HCT116 (cell line): ENCODE results near the gene TMA7B. TPM values are rescaled to one million over a fixed set of nuclear protein-coding genes. Genes with fewer than 3 reads are reported as not detected.

Experiments used
- ATAC-seq: fragments of 200-7000 bp; cut with Tn5 transposase; 2 replicates; pipeline ENCODE4 v1.9.1; 2020; ENCODE audit warnings: mild to moderate bottlenecking, moderate library complexity
- BruUV-seq: library from RNA; stranded (reverse); fragments of 400-500 nt; replicated peaks from 2 replicates; lab custom pipeline; 2021; lab: Mats Ljungman, UMichigan
- CTCF ChIA-PET: fragments of 300-600 bp; sonication (Branson Sonifier 250); formaldehyde crosslinking; loops from one replicate; lab custom pipeline; 2021; ENCODE audit warnings: antibody characterized with exemption; lab: Charles Lee
- POLR2A ChIA-PET: fragments of 300-600, 350-600 bp; sonication (Branson Sonifier 250); formaldehyde crosslinking; loops from one replicate; lab custom pipeline; 2021; ENCODE audit warnings: antibody characterized with exemption; lab: Charles Lee
- RAD21 ChIA-PET, 2 experiments: fragments of 300-600 bp; sonication (Branson Sonifier 250); formaldehyde crosslinking; loops; one replicate each; lab custom pipeline; 2023; ENCODE audit warnings: low total read pairs in 2 of 2; ENCODE audit not compliant: uncharacterized antibody in 2 of 2, unreplicated experiment in 2 of 2, low non-redundant PET in 1 of 2; lab: Charles Lee
- DNase-seq: peaks from one replicate; pipeline ENCODE4 v3.0.0-alpha.2; 2010; ENCODE audit warnings: low read depth, low spot score
- H2AFZ ChIP-seq: fragments of 200-600 bp; shearing (Covaris generic), sonication (generic); 2 replicates; pipeline ENCODE4 v1.6.1; 2017; ENCODE audit warnings: low read depth, mixed run types, mixed read lengths, antibody characterized with exemption, low read length; ENCODE audit not compliant: poor library complexity, severe bottlenecking
- H3K27ac ChIP-seq: 2 replicates; pipeline ENCODE4 v1.5.1; 2012; ENCODE audit warnings: low read depth, low read length
- H3K27me3 ChIP-seq: fragments of 200-600 bp; sonication (generic); 2 replicates; pipeline ENCODE4 v1.6.1; 2016; ENCODE audit warnings: mixed run types, low read length, mixed read lengths; ENCODE audit not compliant: insufficient read depth
- H3K36me3 ChIP-seq, 2 experiments: fragments of 200-500 bp in 1 of 2; fragments of 200-600 bp in 1 of 2; sonication (Bioruptor generic) in 1 of 2; sonication (generic) in 1 of 2; 2 replicates each; pipeline versions ENCODE4 v1.5.1 to v1.6.1; 2014 to 2016; ENCODE audit warnings: low read length in 2 of 2, inconsistent platforms in 1 of 2, mixed read lengths in 1 of 2, mixed run types in 1 of 2; ENCODE audit not compliant: insufficient read depth in 2 of 2, control insufficient read depth in 1 of 2
- H3K4me1 ChIP-seq, 2 experiments: fragments of 200-600 bp in 1 of 2; sonication (generic) in 1 of 2; 2 replicates each; pipeline versions ENCODE4 v1.5.1 to v1.6.1; 2012 to 2017; ENCODE audit warnings: low read length in 2 of 2, inconsistent platforms in 1 of 2, mild to moderate bottlenecking in 1 of 2, mixed read lengths in 1 of 2, mixed run types in 1 of 2, moderate library complexity in 1 of 2; ENCODE audit not compliant: insufficient read depth in 2 of 2, control insufficient read depth in 1 of 2
- H3K4me2 ChIP-seq: fragments of 200-600 bp; sonication (generic); 2 replicates; pipeline ENCODE4 v1.6.1; 2017; ENCODE audit warnings: mixed run types, low read length, mixed read lengths
- H3K4me3 ChIP-seq, 2 experiments: fragments of 200-600 bp in 1 of 2; sonication (generic) in 1 of 2; replicated peaks in 1 of 2; 2 replicates each; pipeline ENCODE4 v1.5.1; 2011 to 2016; ENCODE audit warnings: low read length in 2 of 2, control low read depth in 1 of 2, low read depth in 1 of 2, mild to moderate bottlenecking in 1 of 2, mixed read lengths in 1 of 2, mixed run types in 1 of 2
- H3K79me2 ChIP-seq: fragments of 200-600 bp; sonication (generic); 2 replicates; pipeline ENCODE4 v1.6.1; 2017; ENCODE audit warnings: mild to moderate bottlenecking, mixed run types, low read length, moderate library complexity, mixed read lengths; ENCODE audit not compliant: insufficient read depth
- H3K9ac ChIP-seq: fragments of 200-600 bp; sonication (generic); 2 replicates; pipeline ENCODE4 v1.6.1; 2016; ENCODE audit warnings: low read length, mixed read lengths
- H3K9me2 ChIP-seq: fragments of 200-600 bp; sonication (generic), shearing (Covaris generic); 2 replicates; pipeline ENCODE4 v1.6.1; 2017; ENCODE audit warnings: mixed run types, mild to moderate bottlenecking, moderate library complexity; ENCODE audit not compliant: insufficient read depth
- H3K9me3 ChIP-seq, 2 experiments: fragments of 200-500 bp in 1 of 2; fragments of 200-600 bp in 1 of 2; sonication (Bioruptor generic) in 1 of 2; sonication (generic) in 1 of 2; 2 replicates each; pipeline ENCODE4 v1.6.1; 2014 to 2017; ENCODE audit warnings: low read length in 2 of 2, mixed read lengths in 2 of 2, inconsistent platforms in 1 of 2, low read depth in 1 of 2, mild to moderate bottlenecking in 1 of 2, mixed run types in 1 of 2, moderate library complexity in 1 of 2; ENCODE audit not compliant: control insufficient read depth in 1 of 2, insufficient read depth in 1 of 2
- H4K20me1 ChIP-seq: fragments of 200-600 bp; sonication (generic), shearing (Covaris generic); 2 replicates; pipeline ENCODE4 v1.6.1; 2017; ENCODE audit warnings: mixed run types, mild to moderate bottlenecking, moderate library complexity; ENCODE audit not compliant: insufficient read depth
- SRF ChIP-seq: IDR thresholded peaks from 2 replicates; pipeline ENCODE4 v1.6.1; 2012; ENCODE audit warnings: low read depth
- ZNF274 ChIP-seq: fragments of 200-500 bp; sonication (Bioruptor generic); IDR thresholded peaks from 2 replicates; pipeline ENCODE4 v1.6.1; 2014; ENCODE audit warnings: mild to moderate bottlenecking, low read depth, low read length, inconsistent platforms
- intact Hi-C: fragments of 100-400 bp; cut with micrococcal nuclease; formaldehyde crosslinking; loops from 2 replicates; pipeline ENCODE4 v1.10.0; 2022
- total RNA-seq: library from RNA; stranded (reverse); gene quantifications from one replicate; pipeline ENCODE4 v1.2.1, GENCODE V29; 2021; ENCODE audit not compliant: unreplicated experiment
- TF ChIP-seq, protein P1 (sequence below): IDR thresholded peaks from 2 replicates; pipeline ENCODE4 v1.6.1; 2012
- TF ChIP-seq, protein P2 (sequence below): IDR thresholded peaks from 2 replicates; pipeline ENCODE4 v1.6.1; 2012; ENCODE audit warnings: low read depth

TMA7B gene
- total RNA-seq, 1 experiment from 2014 or later, result not detected

DNA sequence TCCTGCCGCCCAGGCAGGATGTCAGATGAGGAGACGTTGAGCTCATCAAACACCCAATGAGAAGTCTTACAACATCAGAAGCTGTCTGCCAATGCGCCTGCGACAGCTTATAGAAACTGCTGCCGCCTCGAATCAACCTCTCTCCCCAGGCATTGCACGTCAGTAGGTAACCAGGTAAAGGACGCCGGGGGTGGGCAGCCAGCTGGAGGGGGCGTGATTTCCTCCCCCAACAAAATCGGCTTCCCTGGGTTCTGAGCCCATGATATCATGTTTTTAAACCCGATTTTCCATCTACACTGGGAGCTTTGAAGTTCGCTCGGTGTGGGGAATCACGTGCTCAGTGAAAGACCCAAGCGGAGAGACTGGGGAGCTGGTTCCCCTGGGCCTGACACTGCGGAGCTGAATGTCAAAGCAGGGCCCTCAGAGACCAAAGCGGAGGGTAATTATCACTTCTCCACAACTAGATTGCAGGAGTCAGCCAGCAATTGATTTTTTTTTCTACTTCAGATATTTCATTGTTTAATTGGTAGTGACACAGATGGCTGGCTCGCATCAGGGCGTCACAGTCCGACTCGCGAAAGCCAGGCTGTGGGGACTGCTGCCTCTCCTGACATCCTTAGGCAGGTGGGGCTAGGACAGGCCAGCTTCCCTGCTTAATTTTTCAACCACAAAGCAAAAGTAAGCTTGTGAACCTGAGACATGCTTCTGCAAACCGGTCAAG lies 49.9 kb downstream of the TMA7B start:
- no peak overlapping the region for H3K4me3 ChIP-seq
- H4K20me1 ChIP-seq, result no peaks in the 10 kb centered on the region
- H3K4me2 ChIP-seq, result no peak overlapping the region
- H3K27ac ChIP-seq, result no peak overlapping the region
- no peaks in the 10 kb centered on the region for H3K36me3 ChIP-seq
- peaks cover 38% of the 10 kb centered on the region for H3K79me2 ChIP-seq
- ATAC-seq (no peak), DNase-seq (no peak)
- H3K9me2 ChIP-seq, result no peaks in the 10 kb centered on the region
- CTCF ChIA-PET, result interaction anchor here (1.2 kb wide), 1 partner anchor 27 kb away, joined by 3 read pairs; no protein-coding TSS in a partner anchor
- no peak overlapping the region for H2AFZ ChIP-seq
- TF ChIP-seq, protein P1, sequence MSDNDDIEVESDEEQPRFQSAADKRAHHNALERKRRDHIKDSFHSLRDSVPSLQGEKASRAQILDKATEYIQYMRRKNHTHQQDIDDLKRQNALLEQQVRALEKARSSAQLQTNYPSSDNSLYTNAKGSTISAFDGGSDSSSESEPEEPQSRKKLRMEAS, result no peak
- no peak for TF ChIP-seq SRF
- TF ChIP-seq, protein P2, sequence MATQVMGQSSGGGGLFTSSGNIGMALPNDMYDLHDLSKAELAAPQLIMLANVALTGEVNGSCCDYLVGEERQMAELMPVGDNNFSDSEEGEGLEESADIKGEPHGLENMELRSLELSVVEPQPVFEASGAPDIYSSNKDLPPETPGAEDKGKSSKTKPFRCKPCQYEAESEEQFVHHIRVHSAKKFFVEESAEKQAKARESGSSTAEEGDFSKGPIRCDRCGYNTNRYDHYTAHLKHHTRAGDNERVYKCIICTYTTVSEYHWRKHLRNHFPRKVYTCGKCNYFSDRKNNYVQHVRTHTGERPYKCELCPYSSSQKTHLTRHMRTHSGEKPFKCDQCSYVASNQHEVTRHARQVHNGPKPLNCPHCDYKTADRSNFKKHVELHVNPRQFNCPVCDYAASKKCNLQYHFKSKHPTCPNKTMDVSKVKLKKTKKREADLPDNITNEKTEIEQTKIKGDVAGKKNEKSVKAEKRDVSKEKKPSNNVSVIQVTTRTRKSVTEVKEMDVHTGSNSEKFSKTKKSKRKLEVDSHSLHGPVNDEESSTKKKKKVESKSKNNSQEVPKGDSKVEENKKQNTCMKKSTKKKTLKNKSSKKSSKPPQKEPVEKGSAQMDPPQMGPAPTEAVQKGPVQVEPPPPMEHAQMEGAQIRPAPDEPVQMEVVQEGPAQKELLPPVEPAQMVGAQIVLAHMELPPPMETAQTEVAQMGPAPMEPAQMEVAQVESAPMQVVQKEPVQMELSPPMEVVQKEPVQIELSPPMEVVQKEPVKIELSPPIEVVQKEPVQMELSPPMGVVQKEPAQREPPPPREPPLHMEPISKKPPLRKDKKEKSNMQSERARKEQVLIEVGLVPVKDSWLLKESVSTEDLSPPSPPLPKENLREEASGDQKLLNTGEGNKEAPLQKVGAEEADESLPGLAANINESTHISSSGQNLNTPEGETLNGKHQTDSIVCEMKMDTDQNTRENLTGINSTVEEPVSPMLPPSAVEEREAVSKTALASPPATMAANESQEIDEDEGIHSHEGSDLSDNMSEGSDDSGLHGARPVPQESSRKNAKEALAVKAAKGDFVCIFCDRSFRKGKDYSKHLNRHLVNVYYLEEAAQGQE, result no peak
- TF ChIP-seq ZNF274, result no peak
- TF ChIP-seq, all 23 proteins: peak for 0
- Histone ChIP-seq H3K9me3 (no peaks in the 10 kb centered on the region), H3K9ac (no peak overlapping the region), H3K4me1 (no peaks in the 10 kb centered on the region; a peak in 1 of 4 replicates), H3K27me3 (no peaks in the 10 kb centered on the region)
- intact Hi-C loops, result no loop called here
- BruUV-seq, result no TSS peak
- POLR2A ChIA-PET, result no interaction called here
- RAD21 ChIA-PET, result no interaction called here
